SKM-1 (cell line): ENCODE results near the gene TNN.
"Not testable (repeated sequence)": the region's sequence is repeated elsewhere in the genome, so short reads cannot be mapped to it uniquely, and the experiment has no call there.

ENCODE experiments used
- DNase-seq: peaks from one replicate; lab custom pipeline; 2025; ENCODE audit not compliant: unreplicated experiment; lab: John Stamatoyannopoulos, UW

TNN gene

DNA sequence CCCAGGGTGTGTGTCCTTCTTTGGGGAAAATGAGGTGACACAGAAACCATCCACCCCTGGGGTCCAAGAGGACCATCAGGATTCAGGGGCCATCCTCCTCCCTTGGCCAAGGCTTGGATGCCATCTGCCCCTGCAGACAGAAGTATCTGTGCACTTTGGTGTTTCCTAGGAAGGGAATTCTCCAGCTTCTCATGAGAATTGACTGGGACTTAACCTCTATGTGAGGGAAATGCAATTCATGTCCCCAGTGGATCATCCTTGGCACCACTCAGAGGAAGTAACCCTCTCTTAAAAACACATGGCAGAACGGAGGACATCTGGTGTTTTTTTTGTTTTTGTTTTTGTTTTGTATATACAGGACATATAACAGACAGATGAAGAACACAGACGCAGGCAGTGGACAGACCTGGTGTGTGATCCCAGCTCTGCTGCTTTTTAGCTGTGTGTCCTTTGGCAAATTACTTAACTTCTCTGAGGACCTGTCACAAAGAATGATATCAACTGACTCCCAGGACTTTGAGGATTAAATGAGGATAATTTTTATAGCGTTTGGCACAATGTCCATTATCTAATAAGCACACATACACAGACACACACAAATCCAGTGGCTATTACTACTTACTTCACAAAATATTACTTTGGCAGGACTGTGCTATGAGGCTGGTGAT, 3.8 kb downstream of the TNN start:
- no peak for DNase-seq

DNA sequence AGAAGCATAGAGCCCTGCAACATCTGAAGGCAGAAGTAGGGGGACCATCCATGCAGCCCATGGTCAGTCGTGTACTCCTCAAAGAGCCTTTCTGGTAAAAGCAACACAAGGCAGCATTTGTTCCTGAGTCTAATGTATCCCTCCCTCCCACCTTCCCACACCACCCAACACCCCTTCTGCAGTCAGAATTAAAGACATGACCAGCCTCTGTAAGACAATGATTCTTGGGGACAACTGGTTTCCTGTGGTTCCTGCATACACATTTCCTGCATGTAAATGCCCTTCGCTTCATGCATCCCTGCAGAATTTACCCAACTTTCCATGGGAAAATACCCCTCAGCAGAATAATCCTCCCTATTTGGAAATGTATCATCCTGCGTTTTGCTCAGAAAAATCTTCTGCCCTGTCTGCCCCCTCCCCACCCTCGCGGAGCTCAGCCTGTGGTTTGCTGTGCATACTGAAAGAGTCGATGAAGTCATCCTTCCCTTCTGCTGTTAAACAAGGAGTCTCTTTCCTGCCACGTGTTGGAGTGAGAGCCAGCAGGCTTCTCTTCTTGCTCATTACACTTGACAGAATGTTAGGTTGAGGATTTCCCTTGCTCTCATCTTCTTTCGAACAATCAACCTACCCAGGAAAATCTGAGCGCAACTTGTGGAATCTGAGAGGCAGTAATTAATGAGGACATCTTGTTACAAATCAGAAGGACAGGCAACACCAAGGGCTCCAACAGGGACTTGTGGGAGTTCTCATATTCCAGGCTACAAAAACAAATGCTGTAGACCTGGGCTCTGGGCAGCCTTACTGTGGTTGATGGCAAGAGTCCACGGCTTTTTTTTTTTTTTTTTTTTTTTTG, 4.7 kb downstream of the TNN start:
- DNase-seq = peak; percentile 97

DNA sequence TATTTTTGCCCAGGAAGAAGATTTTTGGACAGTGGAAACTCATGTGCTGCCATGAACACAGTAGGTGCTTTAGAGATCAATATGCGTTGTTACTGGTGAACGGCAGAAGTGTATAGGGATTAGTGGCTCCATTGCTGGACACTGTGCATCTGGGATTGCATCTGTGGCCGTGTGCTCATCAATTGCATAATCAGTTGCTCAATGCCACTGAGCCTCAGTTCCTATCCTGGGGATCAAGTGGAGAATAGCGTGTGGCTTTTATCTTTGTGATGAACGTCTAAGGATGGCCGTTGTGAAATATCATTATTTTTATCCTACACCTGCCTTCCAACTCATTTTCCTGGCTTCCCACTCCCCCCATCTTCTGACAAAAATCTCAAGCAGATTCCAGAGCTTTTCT, 5.4 kb downstream of the TNN start:
- peak; percentile 84 for DNase-seq

DNA sequence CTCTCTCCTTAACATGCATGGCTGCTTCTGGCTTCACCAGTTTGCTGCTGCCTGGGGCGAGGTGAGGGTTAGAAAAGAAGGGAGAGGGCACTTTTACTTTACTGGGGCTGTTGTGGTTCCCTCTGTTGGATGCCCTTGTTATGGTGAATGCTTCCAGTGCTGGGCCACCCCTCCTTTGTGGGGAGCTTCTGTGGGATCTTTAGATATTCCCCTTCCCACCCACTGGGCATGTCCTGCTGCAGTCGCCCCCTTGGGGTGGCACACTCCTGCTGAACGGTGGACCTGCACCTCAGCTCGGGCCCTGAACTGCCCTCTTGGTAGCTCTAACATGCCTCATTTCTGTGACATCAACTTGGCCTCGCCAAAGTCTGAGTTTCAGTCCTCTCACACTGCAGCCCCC, 6.0 kb downstream of the TNN start:
- DNase-seq = no peak

DNA sequence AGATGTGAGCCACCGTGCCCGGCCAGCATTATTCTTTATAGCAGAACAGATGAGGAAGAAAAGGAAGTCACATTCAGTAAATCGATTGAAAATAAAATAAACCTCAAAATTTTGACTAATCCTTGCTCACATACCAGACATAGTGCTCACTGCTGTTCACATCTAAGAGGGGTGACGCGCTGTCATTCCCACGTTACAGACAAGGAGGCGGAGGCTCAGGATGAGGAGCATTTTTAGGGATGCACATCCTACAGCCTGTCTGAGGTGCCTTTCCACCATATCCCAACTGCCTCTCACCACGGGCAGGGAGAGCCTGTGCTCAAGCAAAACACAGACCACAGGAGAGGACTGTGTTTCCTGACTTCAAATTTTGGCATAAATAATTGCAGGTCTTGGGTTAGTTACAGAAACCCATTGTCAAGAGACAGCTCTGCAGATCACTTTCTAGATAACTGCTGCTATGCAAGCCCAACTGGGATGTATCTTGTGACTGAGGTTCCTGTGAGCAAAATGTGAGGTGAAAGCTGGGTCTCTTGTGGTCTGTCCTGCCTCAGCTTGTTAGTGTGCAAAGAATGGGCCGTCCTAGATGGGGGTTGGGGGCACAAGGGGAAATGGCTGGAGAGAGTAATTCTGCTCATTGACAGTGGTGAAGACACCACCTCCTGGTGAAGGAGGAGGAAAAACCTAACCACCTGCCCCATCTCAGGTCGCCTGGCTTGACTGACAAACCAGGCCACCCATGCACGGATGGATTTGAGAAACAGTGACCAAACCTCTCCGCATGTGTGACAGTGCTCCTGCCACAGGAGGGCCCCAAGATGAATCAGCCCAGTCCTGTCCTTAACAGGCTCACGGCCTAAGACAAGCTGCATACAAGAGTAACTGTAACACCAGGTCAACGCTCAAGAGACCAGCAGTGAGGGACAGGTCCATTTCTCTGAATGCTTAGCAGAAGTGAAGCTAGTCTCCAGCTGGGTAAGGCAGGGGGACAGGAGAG, 8.2 kb downstream of the TNN start:
- DNase-seq = peak; percentile 53

DNA sequence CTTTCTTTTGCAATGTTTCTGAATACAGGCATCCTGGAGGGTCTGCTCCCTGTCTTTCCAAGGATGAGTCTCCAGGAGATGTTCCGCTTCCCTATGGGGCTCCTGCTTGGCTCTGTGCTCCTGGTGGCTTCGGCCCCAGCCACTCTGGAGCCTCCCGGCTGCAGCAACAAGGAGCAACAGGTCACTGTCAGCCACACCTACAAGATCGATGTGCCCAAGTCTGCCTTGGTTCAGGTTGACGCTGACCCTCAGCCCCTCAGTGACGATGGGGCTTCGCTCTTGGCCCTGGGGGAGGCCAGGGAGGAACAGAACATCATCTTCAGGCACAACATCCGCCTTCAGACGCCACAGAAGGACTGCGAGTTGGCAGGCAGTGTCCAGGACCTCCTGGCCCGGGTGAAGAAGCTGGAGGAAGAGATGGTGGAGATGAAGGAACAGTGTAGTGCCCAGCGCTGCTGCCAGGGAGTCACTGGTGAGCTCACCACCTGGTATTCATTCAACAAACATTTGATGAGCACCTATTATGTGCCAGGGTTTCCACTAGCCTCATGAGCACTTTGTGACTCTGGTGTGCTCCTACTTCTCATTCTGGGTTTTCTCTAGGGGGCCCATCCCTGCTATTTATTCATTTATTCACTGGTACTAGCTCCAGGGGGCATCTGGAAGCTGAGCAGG, 9.9 kb downstream of the TNN start:
- no peak for DNase-seq

DNA sequence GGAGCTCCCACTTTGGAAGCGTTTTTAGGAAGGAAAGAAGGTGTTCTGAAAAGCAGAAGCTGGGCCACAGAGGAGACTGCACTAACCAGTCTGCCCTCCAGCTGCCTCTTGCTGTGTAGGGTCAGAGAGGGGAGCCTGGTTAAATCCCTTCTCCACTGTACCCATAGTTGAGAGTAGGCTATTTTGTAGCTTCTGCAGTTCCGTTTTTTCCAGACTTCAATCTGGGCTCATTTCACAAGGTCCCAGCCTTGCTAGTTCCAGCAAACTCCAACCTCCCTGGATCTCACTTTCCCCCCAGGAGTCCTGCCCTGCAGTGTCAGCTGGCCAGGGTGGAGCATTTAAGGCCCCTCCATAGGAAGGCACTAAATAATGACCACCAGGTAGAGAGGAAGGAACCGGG, 11.0 kb downstream of the TNN start:
- DNase-seq = peak; percentile 82

DNA sequence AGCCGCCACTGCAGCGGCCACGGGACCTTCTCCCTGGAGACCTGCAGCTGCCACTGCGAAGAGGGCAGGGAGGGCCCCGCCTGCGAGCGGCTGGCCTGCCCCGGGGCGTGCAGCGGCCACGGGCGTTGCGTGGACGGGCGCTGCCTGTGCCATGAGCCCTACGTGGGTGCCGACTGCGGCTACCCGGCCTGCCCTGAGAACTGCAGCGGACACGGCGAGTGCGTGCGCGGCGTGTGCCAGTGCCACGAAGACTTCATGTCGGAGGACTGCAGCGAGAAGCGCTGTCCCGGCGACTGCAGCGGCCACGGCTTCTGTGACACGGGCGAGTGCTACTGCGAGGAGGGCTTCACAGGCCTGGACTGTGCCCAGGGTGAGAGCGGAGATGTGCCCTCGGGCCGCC, 11.7 kb downstream of the TNN start:
- no peak for DNase-seq

DNA sequence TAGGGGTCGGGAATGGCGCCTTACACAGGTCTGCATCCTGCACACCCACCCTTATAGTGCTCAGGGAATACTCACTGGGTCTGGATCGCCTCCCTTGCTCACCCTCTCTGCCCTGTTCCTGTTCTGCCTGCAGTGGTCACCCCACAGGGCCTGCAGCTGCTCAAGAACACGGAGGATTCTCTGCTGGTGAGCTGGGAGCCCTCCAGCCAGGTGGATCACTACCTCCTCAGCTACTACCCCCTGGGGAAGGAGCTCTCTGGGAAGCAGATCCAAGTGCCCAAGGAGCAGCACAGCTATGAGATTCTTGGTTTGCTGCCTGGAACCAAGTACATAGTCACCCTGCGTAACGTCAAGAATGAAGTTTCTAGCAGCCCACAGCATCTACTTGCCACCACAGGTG, 12.4 kb downstream of the TNN start:
- no peak for DNase-seq

DNA sequence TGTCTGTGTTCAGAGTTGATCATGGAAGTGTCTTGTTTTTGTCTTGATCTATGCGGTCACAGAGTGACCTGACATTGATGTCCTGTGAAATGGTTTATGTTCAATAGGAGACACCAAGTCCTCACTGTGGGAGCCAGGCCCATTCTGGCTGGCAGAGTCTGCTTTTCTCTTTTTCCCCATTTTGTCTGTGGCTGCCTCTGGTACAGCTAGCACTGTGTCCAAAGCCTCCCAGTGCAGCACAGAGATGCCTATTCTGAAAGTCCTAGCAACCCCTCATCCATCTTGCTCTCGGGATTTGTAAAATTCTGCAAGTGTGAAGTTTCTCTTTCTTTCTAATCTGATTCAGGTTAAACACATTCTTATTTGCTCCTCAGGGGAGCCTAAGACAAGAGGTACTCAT, 14.3 kb downstream of the TNN start:
- no peak for DNase-seq

DNA sequence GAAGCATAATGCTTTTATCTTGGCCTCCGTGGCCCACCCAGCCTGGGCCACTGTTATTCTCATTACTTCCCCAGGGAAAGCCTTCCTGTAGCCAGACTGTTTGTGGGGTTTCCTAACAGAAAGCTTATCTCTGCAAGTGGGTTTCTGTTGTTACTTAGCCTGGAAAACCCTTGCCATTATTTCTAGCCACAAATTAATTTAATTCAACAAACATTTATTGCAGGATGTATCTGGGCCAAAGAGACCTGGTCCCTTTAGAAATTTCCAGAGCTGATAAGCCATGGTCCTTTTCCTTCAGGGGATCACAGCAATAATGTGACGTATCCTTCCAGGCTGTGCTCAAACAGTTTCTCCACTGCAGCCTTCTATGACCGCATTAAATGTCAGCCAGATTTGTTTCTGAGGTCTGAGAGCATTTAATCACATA, 20.9 kb downstream of the TNN start:
- DNase-seq = no peak

DNA sequence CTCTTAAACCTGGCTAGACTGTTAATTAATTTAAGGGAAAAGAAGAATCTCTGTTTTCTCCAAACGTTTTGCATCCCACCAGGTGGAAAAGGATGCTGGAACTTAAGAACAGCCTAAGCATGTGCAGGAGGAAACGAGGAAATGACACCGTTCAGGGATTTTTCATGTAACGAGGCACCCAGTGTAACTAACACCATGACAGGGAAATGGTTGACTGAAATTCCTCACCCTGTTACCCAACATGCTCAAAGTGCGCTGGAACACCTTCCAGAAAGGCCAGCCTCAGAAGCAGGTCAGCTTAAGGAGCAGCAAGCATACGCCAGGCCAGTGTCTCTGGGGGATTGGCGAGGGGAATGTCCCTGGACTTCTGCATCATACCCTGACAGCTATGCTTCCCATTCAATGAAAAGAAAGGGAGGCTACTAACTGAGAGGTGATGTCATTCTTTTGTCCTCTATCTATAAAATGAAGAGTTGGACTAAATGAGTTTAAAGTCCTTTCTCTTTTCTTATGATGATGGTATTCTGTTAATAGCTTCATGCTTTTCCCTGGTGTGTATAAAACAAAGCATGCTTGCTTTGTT, 21.6 kb downstream of the TNN start:
- DNase-seq = no peak

DNA sequence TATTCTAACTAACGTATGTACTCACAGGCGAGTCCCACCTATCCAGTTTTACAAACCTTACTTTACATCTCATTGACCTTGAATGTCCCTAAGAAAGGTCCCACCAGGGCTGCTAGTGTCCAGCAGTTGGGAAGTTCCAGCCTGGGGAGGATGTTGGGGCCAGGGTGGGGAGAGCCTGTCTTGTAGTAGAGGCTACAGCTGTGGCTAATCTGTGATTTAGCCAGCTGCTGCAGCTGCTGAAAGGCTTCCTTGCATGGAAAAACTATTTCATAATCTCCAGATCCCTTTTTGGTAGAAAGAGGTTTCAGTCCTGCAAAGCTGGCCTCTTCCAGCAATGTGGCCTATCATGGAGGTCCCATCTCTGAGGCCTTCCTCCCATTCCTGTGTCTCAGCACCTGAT, 23.1 kb downstream of the TNN start:
- DNase-seq = no peak

DNA sequence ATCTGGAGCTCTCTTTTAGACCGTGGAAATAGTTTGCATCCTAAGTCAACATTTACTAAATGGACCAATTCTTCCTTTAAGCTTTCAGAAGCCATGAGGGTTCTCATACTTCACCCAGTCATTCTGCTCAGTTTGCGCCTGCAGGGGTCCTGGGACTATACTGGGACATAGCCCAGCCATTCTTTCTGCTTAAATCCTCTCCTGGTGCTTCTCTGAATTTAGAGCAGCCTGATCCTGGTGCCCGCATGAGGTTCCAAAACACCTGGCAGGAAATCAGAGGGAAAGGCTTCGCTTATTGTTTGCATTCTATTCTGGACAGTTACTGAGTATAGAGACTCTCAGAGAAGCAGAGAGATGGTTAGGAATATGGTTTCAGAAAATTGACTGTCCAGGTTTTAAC, 27.0 kb downstream of the TNN start:
- DNase-seq = no peak

DNA sequence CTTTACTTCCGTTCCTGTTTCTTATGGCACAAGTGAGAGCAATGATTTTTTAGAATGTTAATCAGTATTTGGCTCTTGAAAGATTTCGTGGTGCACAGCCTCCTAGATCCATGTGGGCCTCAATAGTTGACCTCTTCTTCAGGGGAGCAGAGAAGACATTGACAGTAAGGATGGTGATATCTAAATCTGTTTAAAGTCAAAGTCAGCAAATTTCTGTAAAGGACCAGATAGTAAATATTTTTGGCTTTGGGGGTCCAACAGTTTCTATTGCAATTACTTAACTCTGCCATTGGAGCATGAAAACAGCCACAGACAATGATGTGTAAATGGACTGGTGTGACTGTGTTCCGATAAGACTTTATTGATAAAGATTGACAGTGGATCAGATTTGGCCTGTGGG, 27.4 kb downstream of the TNN start:
- no peak for DNase-seq

DNA sequence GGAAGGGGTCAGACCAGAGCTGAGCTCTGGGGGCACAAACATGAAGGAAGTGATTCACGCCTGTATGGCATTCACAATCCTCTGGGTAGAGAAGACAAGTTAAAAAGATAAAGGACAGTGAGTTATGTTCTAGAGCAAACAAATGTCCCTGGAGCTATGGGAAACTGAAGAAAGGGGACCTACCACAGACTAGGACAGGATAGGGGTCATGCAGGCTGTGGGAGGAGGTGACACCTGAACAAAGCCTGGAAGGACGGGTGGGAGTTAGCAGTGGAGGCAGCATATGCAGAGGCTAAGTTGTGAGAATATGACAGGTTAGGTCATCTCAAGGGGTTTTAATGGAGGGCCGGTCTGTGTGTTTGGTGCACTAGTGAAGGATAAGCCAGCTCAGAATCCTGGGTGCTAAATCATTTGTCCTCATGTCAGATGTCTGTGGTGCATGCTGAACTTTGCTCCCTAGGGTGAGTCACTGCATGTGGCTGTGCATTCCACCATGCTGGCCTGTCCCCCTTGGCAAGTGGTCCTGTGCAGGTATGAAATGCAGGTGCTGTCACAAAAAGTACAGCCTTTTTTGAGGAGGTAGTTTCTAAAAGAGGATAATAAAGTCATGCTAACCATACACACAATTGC, 28.5 kb downstream of the TNN start:
- no peak for DNase-seq

DNA sequence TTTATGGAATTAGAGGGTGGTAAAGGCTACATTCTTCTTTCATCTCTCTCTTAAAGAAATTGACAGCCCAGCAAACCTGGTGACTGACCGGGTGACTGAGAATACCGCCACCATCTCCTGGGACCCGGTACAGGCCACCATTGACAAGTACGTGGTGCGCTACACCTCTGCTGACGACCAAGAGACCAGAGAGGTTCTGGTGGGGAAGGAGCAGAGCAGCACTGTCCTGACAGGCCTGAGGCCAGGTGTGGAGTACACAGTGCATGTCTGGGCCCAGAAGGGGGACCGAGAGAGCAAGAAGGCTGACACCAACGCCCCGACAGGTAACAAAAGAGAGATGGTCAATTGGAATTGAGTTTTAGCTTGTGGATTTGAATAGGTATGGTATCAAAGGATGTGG, 29.7 kb downstream of the TNN start:
- DNase-seq = no peak

DNA sequence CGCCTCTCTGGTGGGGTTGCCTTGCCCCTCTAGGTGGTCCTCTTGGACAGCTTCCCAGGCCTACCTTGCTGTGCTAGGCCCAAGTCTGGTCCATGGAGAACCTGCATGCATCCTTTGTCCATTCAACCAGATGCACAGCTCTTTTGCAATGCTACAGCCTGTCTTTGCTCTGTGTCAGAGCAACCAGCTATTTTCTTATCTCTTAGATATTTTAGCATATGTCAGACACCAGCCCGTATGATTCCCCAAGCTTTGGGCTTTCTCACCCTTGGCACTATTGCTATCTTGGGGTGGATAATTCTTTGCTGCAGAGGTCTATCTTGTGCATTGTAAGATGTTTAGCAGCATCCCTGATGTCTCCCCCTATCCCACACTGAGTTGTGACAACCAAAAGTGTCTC, 32.3 kb downstream of the TNN start:
- no peak for DNase-seq

DNA sequence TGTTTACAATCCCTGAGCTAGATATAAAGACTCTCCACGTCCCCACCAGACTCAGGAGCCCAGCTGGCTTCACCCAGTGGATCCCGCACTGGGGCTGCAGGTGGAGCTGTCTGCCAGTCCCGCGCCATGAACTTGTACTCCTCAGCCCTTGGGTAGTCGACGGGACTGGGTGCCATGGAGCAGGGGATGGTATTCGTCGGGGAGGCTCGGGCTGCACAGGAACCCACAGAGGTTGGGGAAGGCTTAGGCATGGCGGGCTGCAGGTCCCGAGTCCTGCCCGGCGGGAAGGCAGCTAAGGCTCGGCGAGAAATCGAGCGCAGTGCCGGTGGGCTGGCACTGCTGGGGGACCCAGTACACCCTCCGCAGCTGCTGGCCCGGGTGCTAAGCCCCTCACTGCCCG, 34.5 kb downstream of the TNN start:
- not testable (repeated sequence) for DNase-seq

DNA sequence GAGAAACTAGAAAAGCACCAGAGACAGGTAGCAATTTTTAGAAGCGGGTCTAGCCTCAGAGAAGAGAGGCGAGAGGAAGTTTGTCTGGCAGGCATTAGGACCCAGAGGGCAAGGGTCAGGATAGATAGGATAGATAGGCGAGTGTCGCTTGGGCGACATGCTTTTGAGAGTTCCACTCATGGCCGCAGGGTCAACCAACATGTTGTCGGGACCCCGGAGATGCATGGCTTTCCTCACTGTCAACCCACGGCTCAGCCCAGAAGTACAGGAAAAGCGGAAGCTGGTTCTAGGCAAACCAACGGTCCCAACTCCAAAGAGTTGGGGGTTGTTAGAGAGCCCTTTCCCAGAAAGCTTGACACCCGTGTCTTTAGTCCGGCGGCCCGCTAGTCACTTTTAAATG, 38.9 kb downstream of the TNN start:
- not testable (repeated sequence) for DNase-seq
